ENCODE data around the gene CYP26A1.

DNA sequence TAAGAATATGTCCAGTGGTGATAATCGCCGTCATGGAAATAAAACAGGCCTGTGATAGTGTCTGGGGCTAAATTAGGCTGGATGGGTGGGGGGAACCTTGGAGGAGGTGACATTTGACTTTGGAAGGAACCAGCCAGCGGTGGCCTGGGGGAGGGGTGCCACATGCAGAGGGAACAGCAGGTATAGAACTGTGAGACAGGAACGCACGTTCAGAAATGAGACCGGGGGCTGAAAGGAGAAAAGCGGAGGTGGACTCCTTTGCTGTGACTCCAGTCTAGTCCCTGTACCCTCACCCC is 2.6 kb upstream of the CYP26A1 start:
- no peak for TF ChIP-seq EZH2 (IDR thresholded peaks at IDR 0.05; ENCODE audit: borderline replicate concordance, low read length)
- TF ChIP-seq, protein P1, sequence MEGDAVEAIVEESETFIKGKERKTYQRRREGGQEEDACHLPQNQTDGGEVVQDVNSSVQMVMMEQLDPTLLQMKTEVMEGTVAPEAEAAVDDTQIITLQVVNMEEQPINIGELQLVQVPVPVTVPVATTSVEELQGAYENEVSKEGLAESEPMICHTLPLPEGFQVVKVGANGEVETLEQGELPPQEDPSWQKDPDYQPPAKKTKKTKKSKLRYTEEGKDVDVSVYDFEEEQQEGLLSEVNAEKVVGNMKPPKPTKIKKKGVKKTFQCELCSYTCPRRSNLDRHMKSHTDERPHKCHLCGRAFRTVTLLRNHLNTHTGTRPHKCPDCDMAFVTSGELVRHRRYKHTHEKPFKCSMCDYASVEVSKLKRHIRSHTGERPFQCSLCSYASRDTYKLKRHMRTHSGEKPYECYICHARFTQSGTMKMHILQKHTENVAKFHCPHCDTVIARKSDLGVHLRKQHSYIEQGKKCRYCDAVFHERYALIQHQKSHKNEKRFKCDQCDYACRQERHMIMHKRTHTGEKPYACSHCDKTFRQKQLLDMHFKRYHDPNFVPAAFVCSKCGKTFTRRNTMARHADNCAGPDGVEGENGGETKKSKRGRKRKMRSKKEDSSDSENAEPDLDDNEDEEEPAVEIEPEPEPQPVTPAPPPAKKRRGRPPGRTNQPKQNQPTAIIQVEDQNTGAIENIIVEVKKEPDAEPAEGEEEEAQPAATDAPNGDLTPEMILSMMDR (conservative IDR thresholded peaks at IDR 0.05 in 1 of 2, IDR thresholded peaks at IDR 0.05 in 1 of 2; ENCODE audit: extremely low read depth in 1 of 2, insufficient read depth in 1 of 2, low read depth in 1 of 2, low read length in 2 of 2), result no peak
